Colonic mucosa (tissue), 4 donors: ENCODE results near the gene ETV5. TPM values are rescaled to one million over a fixed set of nuclear protein-coding genes. Genes with fewer than 3 reads are reported as not detected.

Source experiments
- DNase-seq: peaks from one replicate; pipeline ENCODE4 v3.0.0-alpha.2; 2020
- H3K27ac ChIP-seq: fragments of 200-600 bp; one replicate; pipeline ENCODE4 v1.8.0; 2021
- H3K27me3 ChIP-seq: fragments of 200-600 bp; one replicate; pipeline ENCODE4 v1.8.0; 2021
- H3K36me3 ChIP-seq: fragments of 200-600 bp; one replicate; pipeline ENCODE4 v1.8.0; 2021
- H3K4me1 ChIP-seq: fragments of 200-600 bp; one replicate; pipeline ENCODE4 v1.8.0; 2021; ENCODE audit warnings: mild to moderate bottlenecking
- H3K4me3 ChIP-seq: fragments of 200-600 bp; one replicate; pipeline ENCODE4 v1.8.0; 2021
- H3K9ac ChIP-seq, 2 donors: one replicate each; pipeline ENCODE4 v1.7.0; 2013; ENCODE audit warnings: control low read depth in 2 of 2, low read depth in 2 of 2, low read length in 2 of 2
- H3K9me3 ChIP-seq: fragments of 200-600 bp; one replicate; pipeline ENCODE4 v1.8.0; 2021
- intact Hi-C: fragments of 100-400 bp; cut with DNase I; formaldehyde crosslinking; loops from one replicate; pipeline ENCODE4 v1.14.1; 2022
- total RNA-seq, 2 donors: library from RNA; stranded (reverse); fragmentation: NEBNext Ultra II Directional in 1 of 2; extraction: Animal tissue kit (Norgen Biotek cat#: 25700) in 1 of 2; gene quantifications; one replicate each; pipeline ENCODE4 v1.2.1, GENCODE V29; 2021
- TF ChIP-seq, protein P1 (sequence below): fragments of 200-600 bp; IDR thresholded peaks from one replicate; pipeline ENCODE4 v1.8.0; 2022; ENCODE audit warnings: antibody characterized with exemption, mild to moderate bottlenecking
- donor health status: healthy.
- donor health status: DM: no; HTN: no; CAD: no.
- donor health status: DM: no; HTN: no; CAD: no.

Gene ETV5
- total RNA-seq, 2 donors from 2014 or later: 3.1 TPM

DNA sequence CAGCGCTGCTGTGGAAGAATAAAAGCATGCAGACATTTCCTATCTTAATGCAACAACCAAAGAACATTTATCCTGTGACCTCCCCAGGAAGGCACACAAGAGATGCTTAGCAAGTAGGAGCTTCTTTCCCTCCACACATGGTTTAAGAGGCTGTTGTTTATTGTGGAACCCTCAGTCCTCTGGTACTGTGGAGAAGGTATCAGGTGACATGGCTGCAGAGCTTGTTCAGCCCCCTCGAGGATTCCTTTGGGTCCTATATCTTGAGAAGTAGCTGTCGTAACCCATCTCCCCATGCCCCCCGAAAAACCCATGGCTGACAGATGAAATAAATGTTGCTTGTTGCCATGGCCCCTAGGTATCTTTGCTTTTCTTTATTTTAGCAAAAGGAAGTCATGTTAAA lies 20.3 kb upstream of the ETV5 start:
- no peaks in the 10 kb centered on the region for H3K36me3 ChIP-seq
- H3K4me3 ChIP-seq: no peak overlapping the region
- intact Hi-C loops: no loop called here
- H3K27me3 ChIP-seq: no peaks in the 10 kb centered on the region
- no peaks in the 10 kb centered on the region for H3K4me1 ChIP-seq
- no peak for DNase-seq
- no peak overlapping the region for H3K27ac ChIP-seq
- no peaks in the 10 kb centered on the region for H3K9me3 ChIP-seq
- TF ChIP-seq, protein P1, sequence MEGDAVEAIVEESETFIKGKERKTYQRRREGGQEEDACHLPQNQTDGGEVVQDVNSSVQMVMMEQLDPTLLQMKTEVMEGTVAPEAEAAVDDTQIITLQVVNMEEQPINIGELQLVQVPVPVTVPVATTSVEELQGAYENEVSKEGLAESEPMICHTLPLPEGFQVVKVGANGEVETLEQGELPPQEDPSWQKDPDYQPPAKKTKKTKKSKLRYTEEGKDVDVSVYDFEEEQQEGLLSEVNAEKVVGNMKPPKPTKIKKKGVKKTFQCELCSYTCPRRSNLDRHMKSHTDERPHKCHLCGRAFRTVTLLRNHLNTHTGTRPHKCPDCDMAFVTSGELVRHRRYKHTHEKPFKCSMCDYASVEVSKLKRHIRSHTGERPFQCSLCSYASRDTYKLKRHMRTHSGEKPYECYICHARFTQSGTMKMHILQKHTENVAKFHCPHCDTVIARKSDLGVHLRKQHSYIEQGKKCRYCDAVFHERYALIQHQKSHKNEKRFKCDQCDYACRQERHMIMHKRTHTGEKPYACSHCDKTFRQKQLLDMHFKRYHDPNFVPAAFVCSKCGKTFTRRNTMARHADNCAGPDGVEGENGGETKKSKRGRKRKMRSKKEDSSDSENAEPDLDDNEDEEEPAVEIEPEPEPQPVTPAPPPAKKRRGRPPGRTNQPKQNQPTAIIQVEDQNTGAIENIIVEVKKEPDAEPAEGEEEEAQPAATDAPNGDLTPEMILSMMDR: no peak
- H3K9ac ChIP-seq: no peak overlapping the region

GRCh38 chr3:186128158-186128557 lies 19.3 kb upstream of the ETV5 start:
- H3K36me3 ChIP-seq: no peaks in the 10 kb centered on the region
- H3K27me3 ChIP-seq: no peaks in the 10 kb centered on the region
- TF ChIP-seq, protein P1: no peak
- H3K9ac ChIP-seq: no peak overlapping the region
- no peaks in the 10 kb centered on the region for H3K9me3 ChIP-seq
- DNase-seq: no peak
- H3K4me3 ChIP-seq: no peak overlapping the region
- no peak overlapping the region for H3K27ac ChIP-seq
- intact Hi-C loops: no loop called here
- H3K4me1 ChIP-seq: no peaks in the 10 kb centered on the region

- intact Hi-C loops: no loop called here
- Histone ChIP-seq H3K9me3 (no peaks in the 10 kb centered on the region), H3K4me1 (no peaks in the 10 kb centered on the region), H3K9ac (no peak overlapping the region), H3K36me3 (no peaks in the 10 kb centered on the region), H3K4me3 (no peak overlapping the region), H3K27me3 (no peaks in the 10 kb centered on the region), H3K27ac (no peak overlapping the region)
- no peak for DNase-seq
- TF ChIP-seq, protein P1: no peak
Observed at GRCh38 chr3:186127463-186127862, 18.6 kb upstream of the ETV5 start.

- H3K27me3 ChIP-seq: no peaks in the 10 kb centered on the region
- DNase-seq: no peak
- no peaks in the 10 kb centered on the region for H3K36me3 ChIP-seq
- H3K4me3 ChIP-seq: no peak overlapping the region
- H3K4me1 ChIP-seq: no peaks in the 10 kb centered on the region
- H3K27ac ChIP-seq: no peak overlapping the region
- no peak overlapping the region for H3K9ac ChIP-seq
- intact Hi-C loops: no loop called here
- H3K9me3 ChIP-seq: no peaks in the 10 kb centered on the region
- TF ChIP-seq, protein P1: no peak
Observed at GRCh38 chr3:186125118-186125517, 16.2 kb upstream of the ETV5 start.

DNA sequence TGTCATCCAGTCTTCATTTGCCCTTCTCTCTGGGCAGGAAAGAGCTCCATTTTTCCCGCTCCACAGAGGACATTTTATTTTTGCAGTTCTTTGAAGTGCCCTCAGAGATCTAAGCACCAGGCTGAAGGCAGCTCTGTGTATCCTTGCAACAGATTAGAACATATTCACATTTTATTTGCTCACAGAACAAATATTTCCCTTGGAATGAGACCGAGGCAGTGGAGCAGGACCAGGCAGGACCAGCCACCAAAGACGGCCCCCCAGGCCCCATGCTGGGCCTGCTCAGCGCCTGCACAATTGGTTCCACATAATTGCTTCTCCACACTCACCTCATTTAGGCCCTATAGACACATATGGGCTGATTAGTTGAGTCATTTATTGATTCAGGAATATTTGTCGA lies 15.7 kb upstream of the ETV5 start:
- H3K9me3 ChIP-seq: no peaks in the 10 kb centered on the region
- H3K4me3 ChIP-seq: no peak overlapping the region
- DNase-seq: no peak
- no peak overlapping the region for H3K27ac ChIP-seq
- H3K9ac ChIP-seq: no peak overlapping the region
- H3K27me3 ChIP-seq: no peaks in the 10 kb centered on the region
- TF ChIP-seq, protein P1: no peak
- intact Hi-C loops: no loop called here
- H3K4me1 ChIP-seq: no peaks in the 10 kb centered on the region
- H3K36me3 ChIP-seq: no peaks in the 10 kb centered on the region

- no peak overlapping the region for H3K9ac ChIP-seq
- intact Hi-C loops: no loop called here
- no peak overlapping the region for H3K4me3 ChIP-seq
- no peak for DNase-seq
- no peaks in the 10 kb centered on the region for H3K4me1 ChIP-seq
- TF ChIP-seq, protein P1: no peak
- H3K9me3 ChIP-seq: no peaks in the 10 kb centered on the region
- no peak overlapping the region for H3K27ac ChIP-seq
- H3K36me3 ChIP-seq: no peaks in the 10 kb centered on the region
- H3K27me3 ChIP-seq: no peaks in the 10 kb centered on the region
Observed at GRCh38 chr3:186123012-186123411, 14.1 kb upstream of the ETV5 start.
